Stimulated activated CD8-positive, alpha-beta memory T cell treated with anti-CD3 and anti-CD28 coated beads, Interleukin-4, amount 100 ng/mL, for 1 hour (primary cell): ENCODE data around the gene FMN2.

Experiments
- DNase-seq, 2 donors: peaks; one replicate each; pipeline ENCODE4 v3.0.0-alpha.2; 2020; ENCODE audit warnings: low read depth in 2 of 2, low spot score in 1 of 2

The FMN2 gene

GRCh38 chr1:240096974-240097373 lies 5.3 kb downstream of the FMN2 start:
- no peak for DNase-seq

GRCh38 chr1:240098534-240098933 lies 6.9 kb downstream of the FMN2 start:
- DNase-seq, result no peak

- DNase-seq, result no peak
Measured at GRCh38 chr1:240099329-240099728, 7.6 kb downstream of the FMN2 start.

- DNase-seq, result no peak
Measured at GRCh38 chr1:240099748-240100147, 8.1 kb downstream of the FMN2 start.

GRCh38 chr1:240100371-240100934 lies 8.8 kb downstream of the FMN2 start:
- DNase-seq, result no peak

- no peak for DNase-seq
Measured at GRCh38 chr1:240101306-240101705, 9.6 kb downstream of the FMN2 start.

- DNase-seq, result no peak
Measured at GRCh38 chr1:240101737-240102136, 10.1 kb downstream of the FMN2 start.

GRCh38 chr1:240104672-240105071 lies 13.0 kb downstream of the FMN2 start:
- DNase-seq, result no peak

- no peak for DNase-seq
Measured at GRCh38 chr1:240107058-240107684, 15.5 kb downstream of the FMN2 start.

- DNase-seq, result no peak
Measured at GRCh38 chr1:240109130-240109529, 17.4 kb downstream of the FMN2 start.

- no peak for DNase-seq
Measured at GRCh38 chr1:240109920-240110636, 18.4 kb downstream of the FMN2 start.

- no peak for DNase-seq
Measured at GRCh38 chr1:240111558-240111957, 19.9 kb downstream of the FMN2 start.

GRCh38 chr1:240114222-240114621 lies 22.5 kb downstream of the FMN2 start:
- DNase-seq, result no peak

- DNase-seq, result no peak
Measured at GRCh38 chr1:240115831-240116230, 24.1 kb downstream of the FMN2 start.

- DNase-seq, result no peak
Measured at GRCh38 chr1:240116831-240117769, 25.4 kb downstream of the FMN2 start.

GRCh38 chr1:240117930-240118329 lies 26.2 kb downstream of the FMN2 start:
- no peak for DNase-seq

- DNase-seq, result no peak
Measured at GRCh38 chr1:240122639-240123613, 31.2 kb downstream of the FMN2 start.

GRCh38 chr1:240126821-240127220 lies 35.1 kb downstream of the FMN2 start:
- no peak for DNase-seq

GRCh38 chr1:240128366-240128765 lies 36.7 kb downstream of the FMN2 start:
- no peak for DNase-seq

- no peak for DNase-seq
Measured at GRCh38 chr1:240134113-240134512, 42.4 kb downstream of the FMN2 start.
